GM03348 (cell line): Measurements from ENCODE around the gene FLYWCH1.

Experiments
- DNase-seq: peaks from one replicate; pipeline ENCODE4 v3.0.0; 2012; ENCODE audit warnings: low spot score

FLYWCH1 gene, protein sequence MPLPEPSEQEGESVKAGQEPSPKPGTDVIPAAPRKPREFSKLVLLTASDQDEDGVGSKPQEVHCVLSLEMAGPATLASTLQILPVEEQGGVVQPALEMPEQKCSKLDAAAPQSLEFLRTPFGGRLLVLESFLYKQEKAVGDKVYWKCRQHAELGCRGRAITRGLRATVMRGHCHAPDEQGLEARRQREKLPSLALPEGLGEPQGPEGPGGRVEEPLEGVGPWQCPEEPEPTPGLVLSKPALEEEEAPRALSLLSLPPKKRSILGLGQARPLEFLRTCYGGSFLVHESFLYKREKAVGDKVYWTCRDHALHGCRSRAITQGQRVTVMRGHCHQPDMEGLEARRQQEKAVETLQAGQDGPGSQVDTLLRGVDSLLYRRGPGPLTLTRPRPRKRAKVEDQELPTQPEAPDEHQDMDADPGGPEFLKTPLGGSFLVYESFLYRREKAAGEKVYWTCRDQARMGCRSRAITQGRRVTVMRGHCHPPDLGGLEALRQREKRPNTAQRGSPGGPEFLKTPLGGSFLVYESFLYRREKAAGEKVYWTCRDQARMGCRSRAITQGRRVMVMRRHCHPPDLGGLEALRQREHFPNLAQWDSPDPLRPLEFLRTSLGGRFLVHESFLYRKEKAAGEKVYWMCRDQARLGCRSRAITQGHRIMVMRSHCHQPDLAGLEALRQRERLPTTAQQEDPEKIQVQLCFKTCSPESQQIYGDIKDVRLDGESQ

GRCh38 chr16:2911638-2912329 is at the start of gene FLYWCH1:
FLYWCH1 (plus strand) TSS chr16:2911931; CDS start chr16:2929686, 17,755 bp downstream.
- peak; percentile 96 for DNase-seq

DNA sequence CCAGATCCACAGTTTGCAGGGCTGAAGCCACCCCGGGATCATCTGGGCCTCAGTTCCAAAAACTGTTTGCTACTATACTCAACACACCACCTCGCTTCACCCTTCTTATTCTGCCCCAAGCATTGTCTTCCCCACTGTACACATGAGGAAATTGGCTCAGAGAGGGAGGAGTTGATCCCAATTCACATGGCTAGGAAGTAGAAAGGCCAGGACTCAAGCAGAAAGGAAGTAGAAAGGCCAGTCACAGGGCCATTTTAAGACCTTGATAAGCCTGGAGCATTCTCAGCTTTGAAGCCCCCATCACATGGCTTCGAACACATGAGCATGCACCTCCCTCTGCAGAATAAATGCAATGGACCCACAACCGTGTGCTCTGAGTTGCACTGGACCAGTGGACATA is 46.1 kb upstream of the FLYWCH1 start:
- DNase-seq, result no peak

DNA sequence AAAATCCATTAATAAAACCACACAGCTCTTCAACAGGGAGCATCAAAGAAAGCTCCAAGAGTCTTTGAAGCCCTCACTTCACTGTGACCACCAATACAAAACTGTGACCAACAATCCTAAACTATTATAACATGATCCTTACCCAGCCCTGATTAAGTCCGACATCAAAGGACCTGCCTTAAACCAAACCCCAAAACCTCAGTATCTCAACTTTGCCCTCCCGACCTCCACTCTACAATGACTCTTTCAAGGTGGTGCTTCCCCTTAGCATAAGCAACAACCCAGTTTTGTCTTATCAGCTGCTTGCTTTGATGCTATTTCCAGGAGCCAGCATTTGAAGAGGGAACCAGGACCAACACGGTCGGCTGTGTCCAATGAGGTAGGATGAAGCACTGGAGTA is 45.3 kb upstream of the FLYWCH1 start:
- DNase-seq, result no peak

- DNase-seq, result no peak
Observed at GRCh38 chr16:2867661-2867986, 44.1 kb upstream of the FLYWCH1 start.

DNA sequence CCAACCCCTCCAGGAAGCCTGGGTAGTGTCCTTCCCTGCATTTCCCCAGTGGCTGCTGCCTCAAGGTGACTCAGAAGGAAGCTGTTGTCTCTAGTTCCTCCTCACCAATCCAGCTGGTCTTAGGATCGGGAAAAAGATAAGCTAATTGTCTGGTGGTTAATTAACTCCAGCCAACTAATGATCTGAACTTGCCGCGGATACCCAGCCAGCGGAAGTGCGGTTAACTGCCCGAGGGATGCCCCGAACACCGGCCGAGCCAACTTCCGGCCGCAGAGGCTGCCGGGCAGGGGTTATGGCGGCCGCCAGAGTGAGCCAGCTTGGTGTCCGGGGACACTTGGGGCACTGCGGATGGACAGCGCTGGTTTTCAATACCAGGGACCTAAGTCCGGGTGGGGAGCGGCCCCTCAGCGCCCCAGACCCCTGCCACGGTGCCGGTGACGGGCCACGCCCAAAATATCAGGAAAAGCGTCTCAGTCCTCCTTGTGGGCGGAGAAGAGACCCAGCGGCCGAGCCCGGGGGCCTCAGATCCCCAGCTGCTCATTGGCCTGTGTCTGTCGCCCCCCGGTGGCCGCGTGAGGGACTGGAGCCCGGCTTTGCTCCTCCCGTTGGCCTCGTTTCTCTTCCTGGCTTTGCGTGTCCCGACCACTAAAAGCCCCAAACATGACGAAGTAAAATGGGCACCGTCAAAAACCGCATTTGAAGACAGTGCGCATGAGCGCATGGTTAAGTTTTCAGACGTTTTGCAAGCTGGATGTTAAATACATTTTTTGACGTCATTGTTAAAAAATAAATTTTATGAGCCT is 43.5 kb upstream of the FLYWCH1 start:
- DNase-seq, result peak; percentile 97

DNA sequence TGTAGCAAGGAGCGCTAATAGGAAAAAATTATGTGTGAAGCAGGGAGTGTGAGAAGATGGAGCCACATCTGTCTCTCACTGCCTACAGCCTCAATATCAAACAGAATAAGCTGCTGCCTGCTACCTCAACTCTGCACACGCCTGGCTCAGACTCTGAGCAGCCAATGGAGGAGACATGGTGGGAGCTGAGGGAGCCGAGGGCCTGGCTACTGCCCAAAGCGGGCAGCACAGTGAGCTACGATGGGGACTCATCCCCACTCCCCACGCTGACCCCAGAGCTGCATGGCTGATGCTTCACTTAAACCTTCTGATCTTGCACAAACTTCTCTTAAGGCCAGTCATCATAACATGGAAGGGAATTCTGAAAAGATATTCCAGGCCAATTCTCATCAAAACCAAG is 39.8 kb upstream of the FLYWCH1 start:
- DNase-seq, result no peak

DNA sequence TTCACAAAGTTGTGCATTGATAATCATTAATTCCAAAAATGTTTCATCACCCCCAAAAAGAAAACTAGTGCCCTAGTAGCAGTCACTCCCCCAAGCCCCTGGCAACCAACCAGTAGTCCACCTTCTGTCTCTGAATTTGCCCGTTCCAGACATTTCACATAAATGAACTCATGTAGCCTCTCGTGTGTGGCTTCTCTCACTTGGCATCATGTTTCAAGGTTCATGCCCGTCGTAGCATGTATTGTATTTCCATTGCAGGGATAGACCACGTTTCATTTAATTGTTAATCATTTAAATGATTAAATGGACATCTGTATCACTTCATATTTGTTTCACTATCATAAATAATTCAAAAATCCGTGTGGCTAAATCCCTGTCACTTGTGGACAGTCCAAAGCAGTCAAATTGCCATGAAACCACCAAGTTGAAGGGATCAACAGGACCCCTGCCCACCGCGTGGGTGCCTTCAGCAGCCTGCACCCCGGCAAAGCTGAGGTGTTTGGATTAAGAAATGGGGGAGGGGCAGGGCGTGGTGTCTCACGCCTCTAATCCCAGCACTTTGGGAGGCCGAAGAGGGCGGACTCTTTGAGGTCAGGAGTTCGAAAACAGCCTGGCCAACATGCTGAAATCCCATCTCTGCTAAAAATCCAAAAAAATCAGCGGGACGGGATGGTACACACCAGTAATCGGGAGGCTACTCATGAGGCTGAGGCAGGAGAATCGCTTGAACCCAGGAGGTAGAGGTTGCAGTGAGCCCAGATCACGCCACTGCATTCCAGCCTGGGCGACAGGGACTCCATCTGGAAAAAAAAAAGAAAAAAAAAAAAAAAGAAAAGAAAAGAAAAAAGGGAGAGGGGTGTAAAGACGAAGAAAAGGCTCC is 37.5 kb upstream of the FLYWCH1 start:
- no peak for DNase-seq

GRCh38 chr16:2874912-2875362 is 36.8 kb upstream of the FLYWCH1 start:
- DNase-seq, result peak; percentile 89

GRCh38 chr16:2879854-2880508 is 31.8 kb upstream of the FLYWCH1 start:
- no peak for DNase-seq

DNA sequence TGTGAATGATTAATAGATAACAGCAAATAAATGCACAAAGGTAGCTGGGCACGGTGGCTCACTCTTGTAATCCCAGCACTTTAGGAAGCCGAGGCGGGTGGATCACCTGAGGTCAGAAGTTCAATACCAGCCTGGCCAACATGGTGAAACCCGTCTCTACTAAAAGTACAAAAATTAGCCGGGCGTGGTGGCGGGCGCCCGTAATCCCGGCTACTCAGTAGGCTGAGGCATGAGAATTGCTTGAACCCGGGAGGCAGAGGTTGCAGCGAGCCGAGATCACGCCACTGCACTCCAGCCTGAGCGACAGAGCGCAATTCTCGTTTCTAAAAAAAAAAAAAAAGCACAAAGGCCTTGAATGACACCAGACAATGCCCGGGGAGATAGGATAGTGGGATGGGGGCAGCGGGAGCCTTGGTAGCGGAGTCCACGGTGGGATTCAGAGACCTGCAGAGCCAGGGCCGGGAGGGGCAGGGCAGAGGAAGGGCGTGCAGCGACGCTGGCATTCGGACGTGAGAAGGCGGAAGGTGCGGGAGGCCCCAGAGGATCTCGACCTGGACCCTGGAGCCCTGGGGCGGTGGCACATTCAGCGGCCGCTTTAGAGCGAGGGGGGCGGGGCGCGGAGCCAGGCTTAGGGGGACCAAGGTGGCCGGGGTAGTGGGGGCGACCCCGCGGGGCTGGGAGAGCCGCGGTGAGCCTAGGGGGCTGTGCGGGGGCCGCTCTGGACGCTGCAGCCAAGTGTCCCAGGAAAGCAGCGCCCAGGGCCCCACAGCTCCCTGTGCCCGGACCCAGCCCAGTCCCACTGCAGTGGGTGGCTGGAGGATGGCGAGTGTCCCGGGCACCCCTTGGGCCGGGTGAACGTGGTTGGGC is 29.7 kb upstream of the FLYWCH1 start:
- DNase-seq, result peak; percentile 34

GRCh38 chr16:2882650-2883457 is 28.9 kb upstream of the FLYWCH1 start, which contains the start of gene FLYWCH2:
FLYWCH2 (plus strand) TSS chr16:2883215; CDS start chr16:2896450, 13,235 bp downstream.
- peak; percentile 97 for DNase-seq

DNA sequence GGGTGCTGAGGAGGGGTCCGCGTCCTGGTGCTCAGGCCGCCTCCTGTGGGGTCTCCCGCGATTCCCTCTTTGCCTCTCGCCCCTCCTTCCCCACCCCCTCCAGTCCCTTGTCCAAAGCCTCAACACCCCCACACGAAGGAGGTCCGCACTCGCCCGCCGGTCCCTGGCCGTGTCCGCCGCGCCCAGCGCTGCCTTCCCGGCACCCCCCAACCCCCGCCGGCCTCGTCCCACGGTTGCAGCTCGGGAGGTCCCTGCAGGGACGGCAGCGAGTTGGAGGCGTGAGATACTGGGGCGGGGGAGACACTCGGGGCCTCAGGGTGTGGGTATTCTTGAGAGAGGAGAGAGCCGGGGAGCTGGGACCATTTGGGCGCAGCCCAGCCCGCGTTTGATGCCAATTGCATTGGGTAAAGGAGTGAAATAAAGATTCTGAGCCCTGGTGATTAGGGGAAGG is 28.2 kb upstream of the FLYWCH1 start:
- peak; percentile 29 for DNase-seq

DNA sequence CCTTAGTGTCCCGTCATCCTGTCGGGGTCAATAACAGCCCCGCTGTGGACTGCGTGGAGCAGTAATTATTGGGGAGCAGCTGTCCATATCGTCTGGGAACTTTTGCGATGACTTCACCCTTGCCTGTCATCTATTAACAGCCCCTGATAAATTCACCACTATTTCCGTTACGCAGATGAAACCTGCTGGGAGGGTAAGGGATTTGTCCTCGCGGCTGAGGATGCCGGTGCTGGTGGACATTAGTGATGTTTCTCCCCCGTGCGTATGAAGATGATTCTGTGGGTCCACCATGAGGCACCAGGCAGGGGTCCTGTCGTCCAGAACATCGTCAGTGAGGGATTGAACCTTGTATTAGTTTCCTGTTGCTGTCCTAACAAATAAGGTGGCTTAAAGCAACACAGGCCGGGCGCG is 27.7 kb upstream of the FLYWCH1 start:
- no peak for DNase-seq

DNA sequence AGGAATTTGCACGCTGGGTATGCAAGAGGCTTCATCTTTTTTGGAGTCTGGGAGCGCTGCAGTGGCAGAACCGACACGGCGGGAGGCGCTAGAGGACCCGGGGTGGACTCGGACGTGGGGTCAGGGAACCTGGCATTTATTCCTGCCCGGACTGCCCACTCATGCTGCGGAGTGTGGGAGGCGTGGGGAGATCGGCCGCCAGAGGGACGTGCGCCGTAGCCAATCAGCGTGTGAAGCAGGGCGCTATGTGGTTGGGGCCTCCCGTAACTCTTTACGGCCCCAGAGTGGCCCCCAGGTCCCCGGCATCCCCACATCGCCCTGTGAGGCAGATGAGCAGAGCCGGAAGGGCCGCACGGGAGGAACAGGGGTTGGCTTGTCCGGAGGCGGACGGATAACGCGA is 17.5 kb upstream of the FLYWCH1 start:
- DNase-seq, result no peak

- DNase-seq, result no peak
Observed at GRCh38 chr16:2895813-2896212, 15.9 kb upstream of the FLYWCH1 start.

DNA sequence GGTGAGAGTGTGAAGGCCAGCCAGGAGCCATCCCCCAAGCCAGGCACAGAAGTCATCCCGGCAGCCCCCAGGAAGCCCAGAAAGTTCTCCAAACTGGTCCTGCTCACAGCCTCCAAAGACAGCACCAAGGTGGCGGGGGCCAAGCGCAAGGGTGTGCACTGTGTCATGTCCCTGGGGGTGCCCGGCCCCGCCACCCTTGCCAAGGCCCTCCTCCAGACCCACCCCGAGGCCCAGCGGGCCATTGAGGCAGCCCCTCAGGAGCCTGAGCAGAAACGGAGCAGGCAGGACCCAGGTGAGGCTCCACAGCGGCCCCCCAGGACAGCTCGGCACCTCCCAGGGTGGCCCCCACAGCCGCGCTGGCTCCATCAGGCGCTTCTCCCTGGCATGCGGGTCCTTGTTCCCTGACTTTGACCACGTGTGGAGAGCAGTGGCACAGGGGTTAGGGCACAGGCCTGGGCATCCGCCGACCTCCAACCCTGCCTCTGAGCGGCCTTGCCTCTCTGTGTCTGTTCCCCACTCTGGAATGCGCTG is 15.2 kb upstream of the FLYWCH1 start:
- DNase-seq, result no peak

DNA sequence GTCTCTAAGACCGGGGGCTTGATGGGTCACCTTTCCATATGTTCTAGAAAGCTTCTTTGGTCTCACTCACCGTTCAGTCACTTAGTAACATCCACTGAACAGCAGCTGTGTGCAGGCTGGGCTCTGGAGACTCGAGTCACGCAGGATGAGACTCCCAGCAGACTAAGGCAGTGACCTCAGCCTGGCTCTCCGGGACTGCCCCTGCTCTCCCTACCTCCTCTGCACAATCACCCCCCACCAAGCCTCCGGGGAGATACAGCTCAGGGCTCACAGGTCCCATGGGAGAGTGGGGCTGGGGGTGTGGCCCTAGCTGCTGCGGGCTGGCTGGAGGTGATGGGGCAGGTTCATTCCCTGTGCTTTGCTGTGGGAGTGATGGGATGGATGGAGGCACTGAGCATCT is 14.6 kb upstream of the FLYWCH1 start:
- no peak for DNase-seq
